NB4 (cell line): ENCODE measurements around the gene STX2.

Experiments
- CTCF ChIP-seq: IDR thresholded peaks from one replicate; pipeline ENCODE4 v1.5.1; 2012; ENCODE audit warnings: low read depth, low read length
- MAX ChIP-seq: IDR thresholded peaks from 2 replicates; pipeline ENCODE4 v1.6.1; 2011; ENCODE audit warnings: low read depth, low read length

- TF ChIP-seq MAX (no peak), CTCF (no peak)
Observed at GRCh38 chr12:130817804-130818203, 21.2 kb downstream of the STX2 start.
